Liver (tissue), 9 donors: ENCODE data around the gene UTP25. TPM values are rescaled to one million over a fixed set of nuclear protein-coding genes. Genes with fewer than 3 reads are reported as not detected.

Source experiments
- DNase-seq: peaks from one replicate; pipeline ENCODE4 v3.0.0-alpha.2; 2017; ENCODE audit warnings: low spot score
- H3K27ac ChIP-seq, 2 donors: one replicate each; pipeline ENCODE4 v1.7.0; 2013; ENCODE audit warnings: inconsistent platforms in 2 of 2, low read length in 2 of 2, control low read depth in 1 of 2, low read depth in 1 of 2, mild to moderate bottlenecking in 1 of 2
- H3K27me3 ChIP-seq, 4 donors: one replicate each; pipeline versions ENCODE4 v1.6.1 to v1.7.0; 2013; ENCODE audit warnings: low read length in 3 of 4, inconsistent platforms in 1 of 4, mild to moderate bottlenecking in 1 of 4, moderate library complexity in 1 of 4; ENCODE audit not compliant: control insufficient read depth in 4 of 4, insufficient read depth in 4 of 4
- H3K36me3 ChIP-seq, 4 donors: one replicate each; pipeline versions ENCODE4 v1.6.1 to v1.7.0; 2013; ENCODE audit warnings: low read length in 3 of 4, mild to moderate bottlenecking in 3 of 4, low read depth in 1 of 4, moderate library complexity in 1 of 4; ENCODE audit not compliant: control insufficient read depth in 4 of 4, insufficient read depth in 3 of 4
- H3K4me1 ChIP-seq, 4 donors: one replicate each; pipeline versions ENCODE4 v1.6.1 to v1.7.0; 2013; ENCODE audit warnings: low read length in 3 of 4, mild to moderate bottlenecking in 3 of 4, moderate library complexity in 1 of 4; ENCODE audit not compliant: control insufficient read depth in 4 of 4, insufficient read depth in 4 of 4
- H3K4me3 ChIP-seq, 3 donors: one replicate each; pipeline versions ENCODE4 v1.6.1 to v1.7.0; 2013; ENCODE audit warnings: low read length in 3 of 3, control low read depth in 1 of 3, low read depth in 1 of 3, mild to moderate bottlenecking in 1 of 3
- H3K9ac ChIP-seq, 2 donors: one replicate each; pipeline ENCODE4 v1.7.0; 2013; ENCODE audit warnings: low read length in 2 of 2, mild to moderate bottlenecking in 2 of 2, moderate library complexity in 2 of 2, control low read depth in 1 of 2, low read depth in 1 of 2
- H3K9me3 ChIP-seq, 4 donors: one replicate each; pipeline versions ENCODE4 v1.6.1 to v1.7.0; 2013; ENCODE audit warnings: low read length in 3 of 4; ENCODE audit not compliant: control insufficient read depth in 4 of 4
- ATF3 ChIP-seq: IDR thresholded peaks from 2 replicates; pipeline ENCODE4 v1.6.1; 2016; ENCODE audit warnings: antibody characterized with exemption
- EGR1 ChIP-seq, 2 donors: IDR thresholded peaks; 2 replicates each; pipeline ENCODE4 v1.6.1; 2016 to 2018; ENCODE audit warnings: antibody characterized with exemption in 2 of 2, low read depth in 2 of 2
- GABPA ChIP-seq, 2 donors: IDR thresholded peaks in 1 of 2; conservative IDR thresholded peaks in 1 of 2; 2 replicates each; pipeline ENCODE4 v1.6.1; 2016; ENCODE audit warnings: antibody characterized with exemption in 2 of 2, mild to moderate bottlenecking in 1 of 2, moderate library complexity in 1 of 2
- HNF4A ChIP-seq, 2 donors: conservative IDR thresholded peaks; 2 replicates each; pipeline ENCODE4 v1.6.1; 2016; ENCODE audit warnings: antibody characterized with exemption in 2 of 2, mild to moderate bottlenecking in 2 of 2
- HNF4G ChIP-seq: IDR thresholded peaks from 2 replicates; pipeline ENCODE4 v1.6.1; 2016; ENCODE audit warnings: antibody characterized with exemption
- JUND ChIP-seq, 2 donors: IDR thresholded peaks; 2 replicates each; pipeline ENCODE4 v1.6.1; 2016; ENCODE audit warnings: antibody characterized with exemption in 2 of 2
- NR2F2 ChIP-seq: IDR thresholded peaks from 2 replicates; pipeline ENCODE4 v1.6.1; 2016; ENCODE audit warnings: antibody characterized with exemption
- RAD21 ChIP-seq, 2 donors: IDR thresholded peaks; 2 replicates each; pipeline ENCODE4 v1.6.1; 2016; ENCODE audit warnings: antibody characterized with exemption in 2 of 2, mild to moderate bottlenecking in 2 of 2
- RXRA ChIP-seq, 2 donors: IDR thresholded peaks; 2 replicates each; pipeline ENCODE4 v1.6.1; 2017 to 2018; ENCODE audit warnings: antibody characterized with exemption in 2 of 2, mild to moderate bottlenecking in 1 of 2
- SP1 ChIP-seq: IDR thresholded peaks from 2 replicates; pipeline ENCODE4 v1.6.1; 2018; ENCODE audit warnings: antibody characterized with exemption, mild to moderate bottlenecking
- TAF1 ChIP-seq: conservative IDR thresholded peaks from 2 replicates; pipeline ENCODE4 v1.6.1; 2016; ENCODE audit warnings: antibody characterized with exemption, mild to moderate bottlenecking
- ZBTB33 ChIP-seq: IDR thresholded peaks from 2 replicates; pipeline ENCODE4 v1.6.1; 2016; ENCODE audit warnings: antibody characterized with exemption
- WGBS: extraction: QIAGEN DNeasy Blood & Tissue Kit; methylation state at CpG from one replicate; pipeline ENCODE4 v1.1.7; 2013; 5-methylcytosine and 5-hydroxymethylcytosine counted together
- polyA plus RNA-seq, 2 donors: library from polyadenylated mRNA; stranded (reverse) in 1 of 2; unstranded in 1 of 2; fragments of 200-250 nt in 1 of 2; fragments of >200 nt in 1 of 2; fragmentation: Nextera tagmentation in 1 of 2; extraction: Ambion mirVana in 1 of 2; gene quantifications; one replicate each; pipeline versions ENCODE4 v1.2.1 to v1.2.3, GENCODE V29; 2013 to 2015
- total RNA-seq, 2 donors: library from RNA; depleted of rRNA; stranded (reverse); fragments of >200 nt; gene quantifications; one replicate each; pipeline ENCODE4 v1.2.3, GENCODE V29; 2014
- TF ChIP-seq, protein P1 (sequence below): IDR thresholded peaks from 2 replicates; pipeline ENCODE4 v1.6.1; 2016; ENCODE audit warnings: antibody characterized with exemption
- TF ChIP-seq, protein P2 (sequence below): IDR thresholded peaks from 2 replicates; pipeline ENCODE4 v1.6.1; 2016; ENCODE audit warnings: antibody characterized with exemption, mild to moderate bottlenecking
- donor health status: healthy.
- donor health status: healthy.
- donor health status: healthy.
- donor health status: healthy.
- donor health status: healthy.

Gene UTP25
- total and polyA plus RNA-seq, 4 donors, result 2.4 to 7.7 (median 3.0) TPM

DNA sequence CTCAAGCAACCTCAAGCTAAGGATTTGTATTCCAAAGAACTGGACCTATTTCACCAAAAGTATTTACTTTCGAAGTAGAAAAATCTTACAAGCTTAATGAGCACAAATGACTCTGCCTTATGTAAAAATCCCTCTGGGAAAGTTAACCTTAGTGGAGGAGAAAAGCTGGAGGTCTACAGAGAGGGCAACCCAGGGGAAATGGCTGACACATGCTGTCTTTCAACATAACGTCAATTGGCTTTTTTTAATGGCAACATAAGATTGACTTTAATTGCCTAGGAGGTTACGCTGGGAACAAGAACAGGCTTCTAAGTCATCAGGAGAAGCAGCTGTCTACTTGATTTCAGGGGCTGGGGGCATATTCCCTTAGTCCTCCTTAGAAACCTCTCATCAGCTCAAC lies 52.3 kb downstream of the UTP25 start:
- Histone ChIP-seq H3K27ac (no peak overlapping the region), H3K36me3 (no peaks in the 10 kb centered on the region), H3K9ac (no peak overlapping the region), H3K4me1 (no peaks in the 10 kb centered on the region), H3K4me3 (no peak overlapping the region), H3K9me3 (no peaks in the 10 kb centered on the region), H3K27me3 (peaks cover 0 to 5% (median 2%) of the 10 kb centered on the region in 4 donors)
- 67% methylated on average over 3 of the region's 3 CpGs for WGBS
- TF ChIP-seq HNF4G (no peak), RXRA (IDR thresholded peaks at IDR 0.05) (no peak), SP1 (no peak), ATF3 (no peak), NR2F2 (no peak)
- no peak for DNase-seq

DNA sequence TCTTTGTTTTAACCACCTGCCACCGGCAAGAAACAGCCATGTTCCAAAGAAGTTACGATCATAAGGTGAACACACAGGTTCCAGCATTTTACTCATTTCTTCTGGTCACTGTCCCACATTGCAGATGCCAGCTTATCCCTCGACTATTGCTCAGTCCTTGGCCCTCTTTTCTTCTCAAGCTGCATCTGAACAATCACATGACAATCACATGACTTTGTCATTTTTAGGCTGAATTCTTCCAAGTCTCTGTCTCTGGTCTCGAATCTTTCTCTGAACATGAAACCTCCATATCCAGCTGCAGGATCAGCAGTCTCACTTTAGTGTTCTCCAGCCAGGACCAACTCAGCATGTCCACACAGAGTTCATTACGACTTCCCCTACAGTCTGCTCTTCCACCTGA lies 53.8 kb downstream of the UTP25 start:
- peaks cover 0 to 8% (median 4%) of the 10 kb centered on the region in 4 donors for H3K27me3 ChIP-seq
- TF ChIP-seq NR2F2 (no peak), HNF4A (conservative IDR thresholded peaks at IDR 0.05) (no peak), TAF1 (no peak), HNF4G (no peak), EGR1 (IDR thresholded peaks at IDR 0.05; ENCODE audit: low read depth in 2 of 2) (no peak), RAD21 (IDR thresholded peaks at IDR 0.05) (no peak)
- no peak overlapping the region for H3K4me3 ChIP-seq
- H3K27ac ChIP-seq, result no peak overlapping the region
- H3K4me1 ChIP-seq, result no peaks in the 10 kb centered on the region
- WGBS, result 58% methylated on average over 5 of the region's 5 CpGs
- H3K36me3 ChIP-seq, result no peaks in the 10 kb centered on the region
- no peaks in the 10 kb centered on the region for H3K9me3 ChIP-seq
- no peak for DNase-seq
- H3K9ac ChIP-seq, result no peak overlapping the region

DNA sequence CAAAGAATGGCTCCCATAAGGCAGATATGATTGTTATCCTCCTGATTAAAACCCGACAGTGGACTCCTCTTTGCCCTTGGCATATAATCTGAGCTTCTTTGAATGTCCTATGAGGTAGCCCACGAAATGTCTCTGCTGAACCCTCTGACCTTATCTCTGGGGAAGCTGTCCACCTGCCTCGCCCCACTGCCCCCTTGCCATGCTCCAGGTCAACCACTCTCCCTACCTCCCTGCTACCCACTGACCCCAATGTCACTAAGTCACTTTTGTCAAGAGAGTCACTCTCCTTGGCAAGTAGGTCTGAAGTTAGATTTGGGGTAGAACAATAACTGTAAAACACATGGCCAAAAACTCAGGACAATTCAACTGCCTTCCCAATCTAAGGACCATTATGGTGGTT lies 54.5 kb downstream of the UTP25 start:
- Histone ChIP-seq H3K27me3 (peaks cover 0 to 13% (median 4%) of the 10 kb centered on the region in 4 donors), H3K4me3 (no peak overlapping the region), H3K4me1 (no peaks in the 10 kb centered on the region), H3K36me3 (no peaks in the 10 kb centered on the region), H3K9ac (no peak overlapping the region), H3K27ac (no peak overlapping the region), H3K9me3 (no peaks in the 10 kb centered on the region)
- WGBS, result 70% methylated on average over 3 of the region's 3 CpGs
- no peak for DNase-seq
- no peak for TF ChIP-seq EGR1 (IDR thresholded peaks at IDR 0.05; ENCODE audit: low read depth in 2 of 2)
- TF ChIP-seq GABPA (IDR thresholded peaks at IDR 0.05 in 1 of 2, conservative IDR thresholded peaks at IDR 0.05 in 1 of 2), result no peak
- TF ChIP-seq JUND (IDR thresholded peaks at IDR 0.05), result no peak
- TF ChIP-seq ATF3, result no peak
- TF ChIP-seq RAD21 (IDR thresholded peaks at IDR 0.05), result no peak
- TF ChIP-seq, protein P1, sequence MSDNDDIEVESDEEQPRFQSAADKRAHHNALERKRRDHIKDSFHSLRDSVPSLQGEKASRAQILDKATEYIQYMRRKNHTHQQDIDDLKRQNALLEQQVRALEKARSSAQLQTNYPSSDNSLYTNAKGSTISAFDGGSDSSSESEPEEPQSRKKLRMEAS, result no peak
- TF ChIP-seq, protein P2, sequence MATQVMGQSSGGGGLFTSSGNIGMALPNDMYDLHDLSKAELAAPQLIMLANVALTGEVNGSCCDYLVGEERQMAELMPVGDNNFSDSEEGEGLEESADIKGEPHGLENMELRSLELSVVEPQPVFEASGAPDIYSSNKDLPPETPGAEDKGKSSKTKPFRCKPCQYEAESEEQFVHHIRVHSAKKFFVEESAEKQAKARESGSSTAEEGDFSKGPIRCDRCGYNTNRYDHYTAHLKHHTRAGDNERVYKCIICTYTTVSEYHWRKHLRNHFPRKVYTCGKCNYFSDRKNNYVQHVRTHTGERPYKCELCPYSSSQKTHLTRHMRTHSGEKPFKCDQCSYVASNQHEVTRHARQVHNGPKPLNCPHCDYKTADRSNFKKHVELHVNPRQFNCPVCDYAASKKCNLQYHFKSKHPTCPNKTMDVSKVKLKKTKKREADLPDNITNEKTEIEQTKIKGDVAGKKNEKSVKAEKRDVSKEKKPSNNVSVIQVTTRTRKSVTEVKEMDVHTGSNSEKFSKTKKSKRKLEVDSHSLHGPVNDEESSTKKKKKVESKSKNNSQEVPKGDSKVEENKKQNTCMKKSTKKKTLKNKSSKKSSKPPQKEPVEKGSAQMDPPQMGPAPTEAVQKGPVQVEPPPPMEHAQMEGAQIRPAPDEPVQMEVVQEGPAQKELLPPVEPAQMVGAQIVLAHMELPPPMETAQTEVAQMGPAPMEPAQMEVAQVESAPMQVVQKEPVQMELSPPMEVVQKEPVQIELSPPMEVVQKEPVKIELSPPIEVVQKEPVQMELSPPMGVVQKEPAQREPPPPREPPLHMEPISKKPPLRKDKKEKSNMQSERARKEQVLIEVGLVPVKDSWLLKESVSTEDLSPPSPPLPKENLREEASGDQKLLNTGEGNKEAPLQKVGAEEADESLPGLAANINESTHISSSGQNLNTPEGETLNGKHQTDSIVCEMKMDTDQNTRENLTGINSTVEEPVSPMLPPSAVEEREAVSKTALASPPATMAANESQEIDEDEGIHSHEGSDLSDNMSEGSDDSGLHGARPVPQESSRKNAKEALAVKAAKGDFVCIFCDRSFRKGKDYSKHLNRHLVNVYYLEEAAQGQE, result no peak
- no peak for TF ChIP-seq ZBTB33
- TF ChIP-seq RXRA (IDR thresholded peaks at IDR 0.05), result no peak
